Adrenal gland (tissue), 12 donors: ENCODE measurements around the gene FGA. TPM values are rescaled to one million over a fixed set of nuclear protein-coding genes. Genes with fewer than 3 reads are reported as not detected.

Experiments used
- DNase-seq, 7 donors: peaks; one replicate each; pipeline ENCODE4 v3.0.0-alpha.2; 2019 to 2020
- H3K27ac ChIP-seq, 5 donors: fragments of 200-600 bp; sonication (generic) in 4 of 5; 1 replicate in 3 of 5; 2 replicates in 2 of 5; pipeline versions ENCODE4 v1.5.1 to v1.8.0; 2016 to 2020; ENCODE audit warnings: mild to moderate bottlenecking in 1 of 5
- H3K27me3 ChIP-seq: fragments of 200-600 bp; 2 replicates; pipeline ENCODE4 v1.8.0; 2021
- H3K36me3 ChIP-seq, 2 donors: fragments of 200-600 bp; replicated peaks in 1 of 2; 1 replicate in 1 of 2; 2 replicates in 1 of 2; pipeline versions ENCODE4 v1.5.1 to v1.8.0; 2018 to 2022
- H3K4me1 ChIP-seq, 2 donors: fragments of 200-600 bp; replicated peaks in 1 of 2; 1 replicate in 1 of 2; 2 replicates in 1 of 2; pipeline versions ENCODE4 v1.5.1 to v1.8.0; 2018 to 2021
- H3K4me3 ChIP-seq, 4 donors: fragments of 200-600 bp; sonication (generic) in 3 of 4; one replicate each; pipeline ENCODE4 v1.5.1; 2016 to 2018
- H3K9me3 ChIP-seq, 3 donors: fragments of 200-600 bp; sonication (generic) in 1 of 3; replicated peaks in 1 of 3; 1 replicate in 2 of 3; 2 replicates in 1 of 3; pipeline versions ENCODE4 v1.5.1 to v1.8.0; 2016 to 2021
- CTCF ChIP-seq, 6 experiments: fragments of 450-650 bp in 4 of 6; fragments of 200-600 bp in 2 of 6; sonication (generic) in 1 of 6; IDR thresholded peaks; 1 replicate in 5 of 6; 2 replicates in 1 of 6; pipeline versions ENCODE4 v1.5.1 to v1.8.0; 2016 to 2021; ENCODE audit warnings: antibody characterized with exemption in 6 of 6, mild to moderate bottlenecking in 2 of 6, moderate library complexity in 1 of 6
- POLR2A ChIP-seq, 2 donors: fragments of 450-650 bp; IDR thresholded peaks; one replicate each; pipeline ENCODE4 v1.6.1; 2017; ENCODE audit warnings: antibody characterized with exemption in 2 of 2, mild to moderate bottlenecking in 2 of 2, moderate library complexity in 1 of 2
- WGBS, 4 donors: extraction: QIAGEN DNeasy Blood & Tissue Kit in 2 of 4; methylation state at CpG; one replicate each; pipeline versions ENCODE4 v1.1.5 to v1.1.7; 2013 to 2017; 5-methylcytosine and 5-hydroxymethylcytosine counted together
- intact Hi-C, 2 donors: fragments of 100-400 bp; cut with DNase I; formaldehyde crosslinking; loops; one replicate each; pipeline versions ENCODE4 v1.14.1 to v1.15.0; 2022 to 2023
- polyA plus RNA-seq, 3 donors: library from polyadenylated mRNA; stranded (reverse); fragments of 200-250 nt in 2 of 3; fragments of 350-450 nt in 1 of 3; fragmentation: Illumina TruSeq in 1 of 3; extraction: RNeasy Lipid Tissue Mini Kit (QIAGEN cat#74804) in 1 of 3; gene quantifications; one replicate each; pipeline ENCODE4 v1.2.3, GENCODE V29; 2013 to 2014
- total RNA-seq, 9 donors: library from RNA; depleted of rRNA in 4 of 9; stranded (reverse); fragments of >200 nt in 4 of 9; fragments of 120-200 nt in 1 of 9; fragmentation: NEBNext Ultra II Directional in 1 of 9; extraction: Animal tissue kit (Norgen Biotek cat#: 25700) in 1 of 9; gene quantifications; one replicate each; pipeline versions ENCODE4 v1.1.0 to v1.2.4, GENCODE V29; 2013 to 2023
- donor health status: healthy with polysubstance abuse.
- donor health status: Bipolar disorder and iron deficiency.
- donor health status: DM: yes; HTN: yes; CAD: no.
- donor health status: DM: no; HTN: no; CAD: no.
- donor health status: DM: no; HTN: no; CAD: no.
- donor health status: DM: yes; HTN: yes; CAD: no.

FGA gene
- total and polyA plus RNA-seq, 12 donors = 0.03 to 4.9 (median 0.72) TPM; not detected in 3

GRCh38 chr4:154564311-154564710, 26.2 kb downstream of the FGA start:
- Histone ChIP-seq H3K4me1 (no peaks in the 10 kb centered on the region), H3K36me3 (no peaks in the 10 kb centered on the region), H3K4me3 (no peak overlapping the region), H3K27me3 (no peaks in the 10 kb centered on the region), H3K27ac (no peak overlapping the region), H3K9me3 (no peaks in the 10 kb centered on the region)
- intact Hi-C loops = no loop called here
- no peak for DNase-seq
- no peak for TF ChIP-seq POLR2A (IDR thresholded peaks at IDR 0.05)
- TF ChIP-seq CTCF (IDR thresholded peaks at IDR 0.05) = no peak
- WGBS, 4 donors = 73 to 81% (median 77%) methylated on average over 1 of the region's 1 CpG

DNA sequence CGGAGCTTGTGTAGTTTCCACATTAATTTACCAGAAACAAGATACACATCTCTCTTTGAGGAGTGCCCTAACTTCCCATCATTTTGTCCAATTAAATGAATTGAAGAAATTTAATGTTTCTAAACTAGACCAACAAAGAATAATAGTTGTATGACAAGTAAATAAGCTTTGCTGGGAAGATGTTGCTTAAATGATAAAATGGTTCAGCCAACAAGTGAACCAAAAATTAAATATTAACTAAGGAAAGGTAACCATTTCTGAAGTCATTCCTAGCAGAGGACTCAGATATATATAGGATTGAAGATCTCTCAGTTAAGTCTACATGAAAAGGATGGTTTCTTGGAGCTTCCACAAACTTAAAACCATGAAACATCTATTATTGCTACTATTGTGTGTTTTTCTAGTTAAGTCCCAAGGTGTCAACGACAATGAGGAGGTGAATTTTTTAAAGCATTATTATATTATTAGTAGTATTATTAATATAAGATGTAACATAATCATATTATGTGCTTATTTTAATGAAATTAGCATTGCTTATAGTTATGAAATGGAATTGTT, 27.8 kb downstream of the FGA start, which contains the start of gene FGB:
FGB (plus strand) TSS at position 315 of the 558 bp plus-strand sequence; CDS start at position 323, 8 bp downstream.
- Histone ChIP-seq H3K27ac (no peak within 1 kb of the TSS), H3K9me3 (no peaks in the 10 kb centered on the region), H3K36me3 (no peaks in the 10 kb centered on the region), H3K27me3 (no peaks in the 10 kb centered on the region), H3K4me3 (no peak within 1 kb of the TSS), H3K4me1 (no peaks in the 10 kb centered on the region)
- intact Hi-C loops = no loop called here
- WGBS, 4 donors = 67 to 70% (median 68%) methylated on average over 2 of the region's 2 CpGs
- TF ChIP-seq CTCF (IDR thresholded peaks at IDR 0.05) = no peak
- TF ChIP-seq POLR2A (IDR thresholded peaks at IDR 0.05) = no peak
- DNase-seq = no peak

DNA sequence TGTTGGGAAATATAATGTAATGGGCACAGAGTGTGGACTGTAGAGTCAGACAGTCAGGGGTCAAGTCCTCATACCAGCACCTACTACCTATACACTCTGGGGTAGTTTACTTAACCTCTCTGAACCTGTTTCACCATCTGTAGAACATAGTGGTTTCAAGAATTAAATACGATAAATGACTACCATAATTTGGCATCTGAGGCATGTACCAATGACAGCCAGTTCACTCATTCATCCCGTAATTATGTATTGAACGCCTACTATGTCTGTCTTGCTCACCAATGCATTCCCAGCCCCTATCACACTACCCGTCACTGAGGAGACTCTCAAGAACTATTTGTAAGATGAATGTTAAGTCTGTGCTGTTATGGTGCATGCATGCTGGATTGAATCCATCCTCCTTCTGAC, 29.7 kb downstream of the FGA start:
- intact Hi-C loops = no loop called here
- no peak for DNase-seq
- no peaks in the 10 kb centered on the region for H3K9me3 ChIP-seq
- no peaks in the 10 kb centered on the region for H3K27me3 ChIP-seq
- WGBS, 4 donors = 62 to 71% (median 66%) methylated on average over 4 of the region's 4 CpGs
- no peak overlapping the region for H3K27ac ChIP-seq
- H3K4me3 ChIP-seq = no peak overlapping the region
- H3K36me3 ChIP-seq = no peaks in the 10 kb centered on the region
- TF ChIP-seq CTCF (IDR thresholded peaks at IDR 0.05) (no peak), POLR2A (IDR thresholded peaks at IDR 0.05) (no peak)
- no peaks in the 10 kb centered on the region for H3K4me1 ChIP-seq

GRCh38 chr4:154560419-154560801, 30.1 kb downstream of the FGA start:
- no peak for TF ChIP-seq CTCF (IDR thresholded peaks at IDR 0.05)
- TF ChIP-seq POLR2A (IDR thresholded peaks at IDR 0.05) = no peak
- H3K4me1 ChIP-seq = no peaks in the 10 kb centered on the region
- intact Hi-C loops = no loop called here
- H3K36me3 ChIP-seq = no peaks in the 10 kb centered on the region
- no peak overlapping the region for H3K4me3 ChIP-seq
- H3K27me3 ChIP-seq = no peaks in the 10 kb centered on the region
- no peaks in the 10 kb centered on the region for H3K9me3 ChIP-seq
- no peak for DNase-seq
- no peak overlapping the region for H3K27ac ChIP-seq
- WGBS, 4 donors = 76 to 94% (median 89%) methylated on average over 1 of the region's 1 CpG
